ENCODE measurements around the gene OTOS.

GRCh38 chr2:240182001-240182400, 41.5 kb upstream of the OTOS start:
- TF ChIP-seq CTCF (IDR thresholded peaks at IDR 0.05) = no peak
- no peak for TF ChIP-seq POLR2AphosphoS5 (IDR thresholded peaks at IDR 0.05)
- TF ChIP-seq POLR2A (IDR thresholded peaks at IDR 0.05) = no peak

Measured in prostate gland (tissue), 2 donors.